WERI-Rb-1 (cell line): ENCODE measurements around the gene BACH2.

ENCODE experiments used
- DNase-seq: peaks from one replicate; pipeline ENCODE4 v3.0.0-alpha.2; 2020
- H3K27ac ChIP-seq: fragments of 250-450 bp; sonication (Bioruptor Pico); 2 replicates; pipeline ENCODE4 v1.5.1; 2020; ENCODE audit warnings: mild to moderate bottlenecking, moderate library complexity
- H3K27me3 ChIP-seq: fragments of 250-450 bp; sonication (Bioruptor Pico); 2 replicates; pipeline ENCODE4 v1.5.1; 2021; ENCODE audit warnings: mild to moderate bottlenecking, low read depth, moderate library complexity; ENCODE audit not compliant: insufficient read depth, severe bottlenecking
- H3K36me3 ChIP-seq: fragments of 250-450 bp; sonication (Bioruptor Pico); 2 replicates; pipeline ENCODE4 v1.5.1; 2020; ENCODE audit warnings: mild to moderate bottlenecking, moderate library complexity
- H3K4me3 ChIP-seq: 2 replicates; pipeline ENCODE4 v1.5.1; 2011; ENCODE audit warnings: low read depth, mild to moderate bottlenecking, control low read depth, low read length
- H3K9me3 ChIP-seq: fragments of 250-450 bp; sonication (Bioruptor Pico); 2 replicates; pipeline ENCODE4 v1.5.1; 2021; ENCODE audit warnings: mild to moderate bottlenecking, moderate library complexity; ENCODE audit not compliant: severe bottlenecking
- CTCF ChIP-seq: IDR thresholded peaks from 2 replicates; pipeline ENCODE4 v1.5.1; 2011; ENCODE audit warnings: low read depth, mild to moderate bottlenecking, control low read depth, inconsistent platforms, low read length

BACH2 gene

GRCh38 chr6:90305800-90306448, 9.3 kb upstream of the BACH2 start:
- TF ChIP-seq CTCF = no peak
- Histone ChIP-seq H3K27ac (no peak overlapping the region), H3K36me3 (no peaks in the 10 kb centered on the region), H3K27me3 (no peaks in the 10 kb centered on the region), H3K9me3 (no peaks in the 10 kb centered on the region), H3K4me3 (no peak overlapping the region)
- DNase-seq = no peak

GRCh38 chr6:90304308-90304707, 7.7 kb upstream of the BACH2 start:
- Histone ChIP-seq H3K4me3 (no peak overlapping the region), H3K36me3 (no peaks in the 10 kb centered on the region), H3K27me3 (no peaks in the 10 kb centered on the region), H3K9me3 (no peaks in the 10 kb centered on the region), H3K27ac (no peak overlapping the region)
- TF ChIP-seq CTCF = no peak
- no peak for DNase-seq

DNA sequence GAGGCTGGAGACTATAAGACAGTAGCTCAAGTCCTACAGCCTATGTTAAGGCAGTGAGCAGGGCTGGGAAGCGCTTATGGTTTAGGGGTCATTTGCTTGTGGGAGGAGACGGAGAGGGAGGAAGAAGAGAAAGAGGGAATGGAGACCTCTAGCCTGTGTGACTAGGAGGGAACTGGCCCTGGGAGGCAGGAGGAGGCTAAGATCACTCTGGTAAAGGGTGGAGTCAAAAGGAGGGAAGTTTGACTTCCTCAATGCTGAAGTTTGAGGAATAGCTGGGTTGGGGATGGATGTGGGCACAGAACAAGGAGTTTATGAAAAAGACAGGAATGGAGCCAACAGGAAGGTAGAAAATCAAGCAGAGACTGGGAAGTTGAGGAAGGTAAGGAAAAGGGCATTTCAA, 6.4 kb upstream of the BACH2 start:
- Histone ChIP-seq H3K36me3 (no peaks in the 10 kb centered on the region), H3K27me3 (no peaks in the 10 kb centered on the region), H3K4me3 (no peak overlapping the region), H3K27ac (no peak overlapping the region), H3K9me3 (no peaks in the 10 kb centered on the region)
- DNase-seq = no peak
- TF ChIP-seq CTCF = no peak

GRCh38 chr6:90302320-90302719, 5.7 kb upstream of the BACH2 start:
- Histone ChIP-seq H3K4me3 (no peak overlapping the region), H3K36me3 (no peaks in the 10 kb centered on the region), H3K27ac (no peak overlapping the region), H3K9me3 (no peaks in the 10 kb centered on the region), H3K27me3 (no peaks in the 10 kb centered on the region)
- TF ChIP-seq CTCF = no peak
- no peak for DNase-seq

- DNase-seq = no peak
- no peak overlapping the region for H3K4me3 ChIP-seq
- TF ChIP-seq CTCF = no peak
- H3K27me3 ChIP-seq = no peaks in the 10 kb centered on the region
- H3K36me3 ChIP-seq = no peaks in the 10 kb centered on the region
- no peaks in the 10 kb centered on the region for H3K9me3 ChIP-seq
- no peak overlapping the region for H3K27ac ChIP-seq
These were observed 5.2 kb upstream of the BACH2 start for GRCh38 chr6:90301816-90302215.

- no peak for TF ChIP-seq CTCF
- no peaks in the 10 kb centered on the region for H3K9me3 ChIP-seq
- no peaks in the 10 kb centered on the region for H3K36me3 ChIP-seq
- H3K27ac ChIP-seq = no peak overlapping the region
- no peaks in the 10 kb centered on the region for H3K27me3 ChIP-seq
- H3K4me3 ChIP-seq = no peak overlapping the region
- no peak for DNase-seq
These were observed 1.9 kb upstream of the BACH2 start for GRCh38 chr6:90298459-90299053.
